IMR-90 (cell line): ENCODE measurements around the gene MAN2A1. TPM values are rescaled to one million over a fixed set of nuclear protein-coding genes. Genes with fewer than 3 reads are reported as not detected.

Source experiments
- ATAC-seq: fragments of 200-7000 bp; cut with Tn5 transposase; 2 replicates; pipeline ENCODE4 v1.9.1; 2020; ENCODE audit warnings: low read depth, mild to moderate bottlenecking, moderate library complexity
- BruUV-seq: library from RNA; stranded (reverse); fragments of 400-500 nt; replicated peaks from 2 replicates; lab custom pipeline; 2021; lab: Mats Ljungman, UMichigan
- CTCF ChIA-PET: fragments of 300-600 bp; formaldehyde crosslinking; extraction: SDS; loops from one replicate; lab custom pipeline; 2021; ENCODE audit warnings: antibody characterized with exemption; lab: Yijun Ruan, JAX
- POLR2A ChIA-PET: fragments of 300-600 bp; sonication (Branson Sonifier 250); formaldehyde crosslinking; loops from one replicate; lab custom pipeline; 2022; ENCODE audit warnings: antibody characterized with exemption; ENCODE audit not compliant: unreplicated experiment; lab: Charles Lee
- DNase-seq: peaks from one replicate; pipeline ENCODE4 v3.0.0; 2013
- H2AFZ ChIP-seq: replicated peaks from 2 replicates; pipeline ENCODE3; 2013; ENCODE audit warnings: low read length, mild to moderate bottlenecking; ENCODE audit not compliant: poor library complexity
- H2AK5ac ChIP-seq: 2 replicates; pipeline ENCODE4 v1.6.1; 2013; ENCODE audit warnings: low read depth, low read length, inconsistent platforms
- H2AK9ac ChIP-seq: replicated peaks from 2 replicates; pipeline ENCODE3; 2013; ENCODE audit warnings: mild to moderate bottlenecking, low read depth, low read length, moderate library complexity; ENCODE audit not compliant: poor library complexity
- H2BK120ac ChIP-seq: 2 replicates; pipeline ENCODE4 v1.6.1; 2013; ENCODE audit warnings: low read depth, low read length, inconsistent platforms
- H2BK15ac ChIP-seq: 3 replicates; pipeline ENCODE4 v1.6.1; 2013; ENCODE audit warnings: low read depth, low read length, inconsistent platforms
- H2BK20ac ChIP-seq: 2 replicates; pipeline ENCODE4 v1.6.1; 2013; ENCODE audit warnings: low read depth, mild to moderate bottlenecking, inconsistent platforms, low read length, moderate library complexity
- H2BK5ac ChIP-seq: 2 replicates; pipeline ENCODE4 v1.6.1; 2013; ENCODE audit warnings: mild to moderate bottlenecking, low read depth, low read length, inconsistent platforms; ENCODE audit not compliant: poor library complexity, severe bottlenecking
- H3K14ac ChIP-seq: replicated peaks from 2 replicates; pipeline ENCODE4 v1.6.1; 2013; ENCODE audit warnings: low read depth, low read length, inconsistent platforms
- H3K18ac ChIP-seq: 2 replicates; pipeline ENCODE4 v1.6.1; 2013; ENCODE audit warnings: low read depth, low read length, control low read depth
- H3K23ac ChIP-seq: 2 replicates; pipeline ENCODE4 v1.6.1; 2013; ENCODE audit warnings: low read depth, low read length, inconsistent platforms
- H3K27ac ChIP-seq: 2 replicates; pipeline ENCODE4 v1.5.1; 2013; ENCODE audit warnings: mild to moderate bottlenecking, control low read depth, low read length; ENCODE audit not compliant: insufficient read depth
- H3K27me3 ChIP-seq: 2 replicates; pipeline ENCODE4 v1.6.1; 2013; ENCODE audit warnings: low read length; ENCODE audit not compliant: control insufficient read depth, insufficient read depth
- H3K36me3 ChIP-seq: 2 replicates; pipeline ENCODE4 v1.6.1; 2013; ENCODE audit warnings: low read length, mixed read lengths; ENCODE audit not compliant: control insufficient read depth, insufficient read depth
- H3K4ac ChIP-seq: 2 replicates; pipeline ENCODE4 v1.6.1; 2013; ENCODE audit warnings: low read depth, low read length, inconsistent platforms
- H3K4me1 ChIP-seq: 2 replicates; pipeline ENCODE4 v1.6.1; 2013; ENCODE audit warnings: low read length, mixed read lengths; ENCODE audit not compliant: control insufficient read depth, insufficient read depth
- H3K4me2 ChIP-seq: 2 replicates; pipeline ENCODE4 v1.6.1; 2013; ENCODE audit warnings: low read depth, mild to moderate bottlenecking, control low read depth, low read length, moderate library complexity
- H3K4me3 ChIP-seq: 2 replicates; pipeline ENCODE4 v1.5.1; 2013; ENCODE audit warnings: low read depth, mild to moderate bottlenecking, control low read depth, low read length, moderate library complexity; ENCODE audit not compliant: insufficient read depth
- H3K56ac ChIP-seq: 2 replicates; pipeline ENCODE4 v1.6.1; 2013; ENCODE audit warnings: low read length, inconsistent platforms; ENCODE audit not compliant: insufficient read depth; ENCODE audit errors: extremely low read depth
- H3K79me1 ChIP-seq, 2 experiments: 2 replicates each; pipeline ENCODE4 v1.6.1; 2013; ENCODE audit warnings: low read length in 2 of 2, inconsistent platforms in 1 of 2, low read depth in 1 of 2
- H3K9ac ChIP-seq: 2 replicates; pipeline ENCODE4 v1.6.1; 2013; ENCODE audit warnings: low read depth, low read length, control low read depth
- H3K9me1 ChIP-seq: 2 replicates; pipeline ENCODE4 v1.6.1; 2013; ENCODE audit warnings: low read length, inconsistent platforms; ENCODE audit not compliant: insufficient read depth
- H3K9me3 ChIP-seq: 2 replicates; pipeline ENCODE4 v1.6.1; 2013; ENCODE audit warnings: low read length; ENCODE audit not compliant: control insufficient read depth, insufficient read depth
- H4K20me1 ChIP-seq: 2 replicates; pipeline ENCODE4 v1.6.1; 2013; ENCODE audit warnings: low read length, inconsistent platforms; ENCODE audit not compliant: insufficient read depth
- H4K5ac ChIP-seq: 2 replicates; pipeline ENCODE4 v1.6.1; 2013; ENCODE audit warnings: mild to moderate bottlenecking, low read depth, low read length, control low read depth
- H4K8ac ChIP-seq, 2 experiments: 2 replicates each; pipeline ENCODE4 v1.6.1; 2013; ENCODE audit warnings: low read depth in 2 of 2, low read length in 2 of 2, control low read depth in 1 of 2, inconsistent platforms in 1 of 2
- H4K91ac ChIP-seq: 2 replicates; pipeline ENCODE4 v1.6.1; 2013; ENCODE audit warnings: low read depth, low read length, inconsistent platforms; ENCODE audit not compliant: insufficient read depth
- BHLHE40 ChIP-seq: fragments of 150-350 bp; IDR thresholded peaks from 2 replicates; pipeline ENCODE4 v1.6.1; 2016; ENCODE audit warnings: mild to moderate bottlenecking, low read depth, low read length
- CEBPB ChIP-seq: IDR thresholded peaks from 2 replicates; pipeline ENCODE4 v1.6.1; 2012; ENCODE audit warnings: low read depth, low read length, improper control_type of control experiment
- CTCF ChIP-seq: conservative IDR thresholded peaks from 2 replicates; pipeline ENCODE4 v1.5.1; 2012; ENCODE audit warnings: mild to moderate bottlenecking, low read depth, low read length, improper control_type of control experiment
- FOS ChIP-seq: fragments of 150-350 bp; IDR thresholded peaks from 2 replicates; pipeline ENCODE4 v1.6.1; 2016; ENCODE audit warnings: low read depth, low read length
- MAZ ChIP-seq: IDR thresholded peaks from 2 replicates; pipeline ENCODE4 v1.6.1; 2012; ENCODE audit warnings: low read depth, mild to moderate bottlenecking, low read length, improper control_type of control experiment, moderate library complexity, borderline replicate concordance
- MXI1 ChIP-seq: IDR thresholded peaks from 2 replicates; pipeline ENCODE4 v1.6.1; 2012; ENCODE audit warnings: low read depth, mild to moderate bottlenecking, low read length, moderate library complexity, borderline replicate concordance
- POLR2A ChIP-seq: IDR thresholded peaks from 2 replicates; pipeline ENCODE4 v1.6.1; 2012; ENCODE audit warnings: mild to moderate bottlenecking, low read depth, low read length
- RAD21 ChIP-seq: IDR thresholded peaks from 2 replicates; pipeline ENCODE4 v1.6.1; 2012; ENCODE audit warnings: low read length, improper control_type of control experiment
- RCOR1 ChIP-seq: IDR thresholded peaks from 2 replicates; pipeline ENCODE4 v1.6.1; 2012; ENCODE audit warnings: mild to moderate bottlenecking, low read length, improper control_type of control experiment; ENCODE audit not compliant: insufficient replicate concordance
- SMC3 ChIP-seq: fragments of 150-350 bp; IDR thresholded peaks from 2 replicates; pipeline ENCODE4 v1.6.1; 2016; ENCODE audit warnings: low read depth, mild to moderate bottlenecking, antibody characterized with exemption, low read length, moderate library complexity
- USF2 ChIP-seq: fragments of 150-350 bp; IDR thresholded peaks from 2 replicates; pipeline ENCODE4 v1.6.1; 2017; ENCODE audit warnings: mild to moderate bottlenecking, antibody characterized with exemption, low read length, low read depth
- WGBS, 2 experiments: methylation state at CpG; one replicate each; pipeline versions ENCODE4 v1.1.5 to v1.1.7; 2013; ENCODE audit warnings: missing lambda C conversion rate in 2 of 2; ENCODE audit not compliant: insufficient read length in 1 of 2; ENCODE audit errors: extremely low coverage in 2 of 2; 5-methylcytosine and 5-hydroxymethylcytosine counted together
- dilution Hi-C: fragments of 300-500 bp; cut with HindIII; formaldehyde crosslinking; loops from one replicate; pipeline ENCODE4 v1.14.3; 2018; ENCODE audit warnings: low sequenced_read_pairs; ENCODE audit not compliant: unreplicated experiment
- in situ Hi-C: fragments of 300-500 bp; cut with MboI; formaldehyde crosslinking; loops from 3 replicates; pipeline ENCODE4 v1.14.3; 2019; ENCODE audit warnings: low sequenced_read_pairs, inconsistent platforms, mixed read lengths
- intact Hi-C: fragments of 100-400 bp; cut with micrococcal nuclease; formaldehyde crosslinking; loops from 2 replicates; pipeline ENCODE4 v1.10.0; 2022
- polyA plus RNA-seq, 3 experiments: library from polyadenylated mRNA; depleted of rRNA; stranded (reverse); fragments of >200 nt; gene quantifications; 2 replicates each; pipeline ENCODE4 v1.2.3, GENCODE V29; 2012; ENCODE audit warnings: low replicate concordance in 1 of 3
- total RNA-seq: library from RNA; depleted of rRNA; stranded (reverse); fragments of >200 nt; gene quantifications from 2 replicates; pipeline ENCODE4 v1.2.3, GENCODE V29; 2012

The MAN2A1 gene
- total and polyA plus RNA-seq, 2 of the 4 experiments (the other 2 are of a cell fraction): 16.4 to 29.6 TPM

GRCh38 chr5:109888989-109889388, 199.3 kb downstream of the MAN2A1 start:
- no peak overlapping the region for H4K8ac ChIP-seq
- no TSS peak for BruUV-seq
- no peak overlapping the region for H3K27ac ChIP-seq
- ATAC-seq (no peak), DNase-seq (no peak)
- H2BK20ac ChIP-seq: no peak overlapping the region
- dilution Hi-C loops: no loop called here
- no peak overlapping the region for H2AK5ac ChIP-seq
- no peaks in the 10 kb centered on the region for H3K4me1 ChIP-seq
- no peaks in the 10 kb centered on the region for H3K79me1 ChIP-seq
- H3K27me3 ChIP-seq: no peaks in the 10 kb centered on the region
- TF ChIP-seq FOS: no peak
- no peak for TF ChIP-seq BHLHE40
- TF ChIP-seq CTCF: no peak
- TF ChIP-seq SMC3: no peak
- no peak for TF ChIP-seq USF2
- no peak for TF ChIP-seq RCOR1
- TF ChIP-seq POLR2A: no peak
- no peak for TF ChIP-seq MAZ
- no peak for TF ChIP-seq CEBPB
- no peak for TF ChIP-seq MXI1
- TF ChIP-seq RAD21: no peak
- H3K23ac ChIP-seq: no peak overlapping the region
- no peak overlapping the region for H2BK5ac ChIP-seq
- ChIA-PET CTCF (interaction anchor here (0.5 kb wide), 1 partner anchor 777 kb away, joined by 3 read pairs; no protein-coding TSS in a partner anchor), POLR2A (interaction anchor here (0.5 kb wide), 1 partner anchor 16 kb away, joined by 9 read pairs; no protein-coding TSS in a partner anchor)
- no peak overlapping the region for H2AFZ ChIP-seq
- H3K9ac ChIP-seq: no peak overlapping the region
- H3K36me3 ChIP-seq: no peaks in the 10 kb centered on the region
- H4K20me1 ChIP-seq: no peaks in the 10 kb centered on the region
- intact Hi-C loops: no loop called here
- no peak overlapping the region for H3K14ac ChIP-seq
- H3K4me3 ChIP-seq: no peak overlapping the region
- no CpG with 5 or more reads among the region's 1 CpG for WGBS, 2 experiments
- in situ Hi-C loops: no loop called here
- no peak overlapping the region for H4K5ac ChIP-seq
- H2AK9ac ChIP-seq: no peak overlapping the region
- H3K9me3 ChIP-seq: no peaks in the 10 kb centered on the region
- H2BK120ac ChIP-seq: no peak overlapping the region
- H3K4ac ChIP-seq: no peak overlapping the region
- H2BK15ac ChIP-seq: no peak overlapping the region
- H4K91ac ChIP-seq: no peak overlapping the region
- H3K56ac ChIP-seq: no peak overlapping the region
- no peak overlapping the region for H3K18ac ChIP-seq
- no peaks in the 10 kb centered on the region for H3K9me1 ChIP-seq
- H3K4me2 ChIP-seq: no peak overlapping the region
